GM10248 (cell line): ENCODE measurements around the gene FBXL17.

Experiments used
- CTCF ChIA-PET: fragments of 300-600 bp; sonication (Branson Sonifier 250); formaldehyde crosslinking; extraction: SDS; loops from one replicate; lab custom pipeline; 2021; ENCODE audit warnings: antibody characterized with exemption; lab: Yijun Ruan, JAX
- POLR2A ChIA-PET: fragments of 350-650 bp; sonication (Branson Sonifier 250); formaldehyde crosslinking; extraction: SDS; loops from one replicate; lab custom pipeline; 2020; ENCODE audit warnings: antibody characterized with exemption; lab: Yijun Ruan, JAX
- DNase-seq: peaks from one replicate; pipeline ENCODE4 v3.0.0; 2012; ENCODE audit errors: extremely low spot score
- TF ChIP-seq, protein P1 (sequence below): IDR thresholded peaks from 2 replicates; pipeline ENCODE4 v1.5.1; 2012; ENCODE audit warnings: mild to moderate bottlenecking, low read depth; ENCODE audit errors: extremely low read depth, missing control alignments, control extremely low read depth

Gene FBXL17

DNA sequence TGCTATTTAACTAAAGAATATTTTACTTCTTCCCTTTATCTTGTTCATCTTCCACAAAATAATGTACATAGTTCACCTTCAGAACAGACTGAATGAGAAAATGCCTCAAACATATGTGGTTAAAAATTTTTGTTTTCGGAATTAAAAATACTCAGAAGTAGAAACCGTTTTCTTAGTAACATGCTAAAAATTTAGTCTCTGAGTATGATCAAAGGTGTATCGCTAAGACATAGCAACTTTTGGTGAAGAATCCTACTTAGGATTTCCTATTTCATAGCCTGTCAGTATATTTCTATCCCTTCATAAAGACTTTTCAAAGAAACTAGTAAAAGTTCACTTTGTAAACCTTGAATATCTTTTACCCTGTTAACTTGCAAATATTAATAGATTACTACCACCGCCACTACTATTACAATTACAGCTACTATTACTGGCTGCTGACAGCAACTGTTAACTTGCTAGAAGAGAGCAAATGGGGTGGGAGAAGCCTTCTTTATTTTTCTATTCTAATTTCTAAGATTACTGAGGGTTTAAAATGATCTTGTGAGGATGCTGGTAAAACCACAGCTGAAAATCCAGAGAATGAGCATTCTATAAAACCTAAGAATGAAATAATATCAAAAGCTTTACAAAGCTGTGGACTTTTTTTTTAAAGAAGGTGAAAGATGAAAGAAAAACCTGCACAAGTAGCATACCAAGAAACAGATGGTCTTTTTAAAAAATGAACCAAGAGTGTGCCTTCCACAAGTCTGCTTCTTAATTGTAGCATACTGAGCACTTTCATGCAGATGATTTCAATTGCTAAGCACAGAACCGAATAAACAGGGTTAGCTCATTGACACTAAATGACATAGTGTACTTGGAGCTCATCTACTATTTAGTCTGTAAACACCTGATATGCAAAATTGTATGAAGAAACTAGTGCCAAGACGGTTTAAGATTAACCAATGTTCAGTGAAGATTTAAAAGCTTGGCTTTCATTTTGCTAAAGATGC lies 464.9 kb downstream of the FBXL17 start:
- no peak for DNase-seq
- TF ChIP-seq, protein P1, sequence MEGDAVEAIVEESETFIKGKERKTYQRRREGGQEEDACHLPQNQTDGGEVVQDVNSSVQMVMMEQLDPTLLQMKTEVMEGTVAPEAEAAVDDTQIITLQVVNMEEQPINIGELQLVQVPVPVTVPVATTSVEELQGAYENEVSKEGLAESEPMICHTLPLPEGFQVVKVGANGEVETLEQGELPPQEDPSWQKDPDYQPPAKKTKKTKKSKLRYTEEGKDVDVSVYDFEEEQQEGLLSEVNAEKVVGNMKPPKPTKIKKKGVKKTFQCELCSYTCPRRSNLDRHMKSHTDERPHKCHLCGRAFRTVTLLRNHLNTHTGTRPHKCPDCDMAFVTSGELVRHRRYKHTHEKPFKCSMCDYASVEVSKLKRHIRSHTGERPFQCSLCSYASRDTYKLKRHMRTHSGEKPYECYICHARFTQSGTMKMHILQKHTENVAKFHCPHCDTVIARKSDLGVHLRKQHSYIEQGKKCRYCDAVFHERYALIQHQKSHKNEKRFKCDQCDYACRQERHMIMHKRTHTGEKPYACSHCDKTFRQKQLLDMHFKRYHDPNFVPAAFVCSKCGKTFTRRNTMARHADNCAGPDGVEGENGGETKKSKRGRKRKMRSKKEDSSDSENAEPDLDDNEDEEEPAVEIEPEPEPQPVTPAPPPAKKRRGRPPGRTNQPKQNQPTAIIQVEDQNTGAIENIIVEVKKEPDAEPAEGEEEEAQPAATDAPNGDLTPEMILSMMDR = no peak
- ChIA-PET POLR2A (no interaction called here), CTCF (interaction anchor here (1.4 kb wide), 1 partner anchor 38 kb away, joined by 4 read pairs; no protein-coding TSS in a partner anchor)

DNA sequence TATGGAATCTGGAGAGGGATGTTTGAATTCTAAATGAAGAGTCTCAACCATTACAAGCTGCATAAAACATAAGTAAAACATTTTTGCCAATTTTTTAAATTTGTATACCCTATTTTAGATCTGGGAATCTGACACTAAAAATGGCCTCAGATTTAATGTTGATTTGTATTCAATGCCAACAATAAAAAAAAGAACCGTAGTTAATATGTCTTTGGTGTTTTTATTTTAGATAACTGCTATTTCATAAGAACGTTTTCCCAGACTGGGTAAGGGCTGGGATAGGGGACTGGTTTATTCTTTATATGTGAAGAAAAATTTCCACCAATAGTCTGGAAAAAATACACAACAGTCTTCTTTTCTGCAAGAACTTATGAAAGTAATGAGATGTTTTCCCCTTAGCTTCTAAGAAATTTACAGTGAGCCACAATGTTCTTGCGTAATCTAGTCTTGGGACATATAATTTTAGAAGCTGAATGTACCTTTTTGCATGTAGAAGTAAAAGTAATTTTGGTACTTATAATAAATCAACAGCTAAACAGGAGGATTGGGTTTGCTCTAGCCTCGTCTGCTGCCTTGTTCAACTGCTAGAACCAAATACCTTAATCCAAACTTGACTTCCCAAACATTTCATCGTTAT lies 466.6 kb downstream of the FBXL17 start:
- POLR2A ChIA-PET = no interaction called here
- TF ChIP-seq, protein P1 = no peak
- no peak for DNase-seq
- CTCF ChIA-PET = interaction anchor here (1.2 to 1.5 kb wide), 2 partner anchors 9 kb away, joined by 3 read pairs; no protein-coding TSS in a partner anchor

DNA sequence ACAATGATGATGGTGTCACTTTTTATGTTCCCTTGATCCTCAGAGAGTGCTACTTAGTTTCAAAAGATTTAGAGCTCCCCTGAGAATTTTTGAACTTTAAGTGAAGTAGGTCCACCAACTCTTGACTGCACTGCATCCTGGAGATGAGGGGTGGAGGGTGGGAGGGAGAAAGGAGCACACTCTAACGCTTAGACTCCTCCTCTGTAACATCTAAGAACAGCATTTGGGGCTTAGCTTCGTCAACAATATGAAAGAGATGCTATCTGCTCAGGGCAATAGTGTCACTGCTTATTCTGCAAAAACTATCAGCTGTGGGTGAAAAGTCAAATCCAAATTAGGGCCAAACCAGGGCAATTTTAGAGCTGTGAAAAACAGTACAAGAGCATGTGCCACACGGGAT lies 468.4 kb downstream of the FBXL17 start:
- TF ChIP-seq, protein P1 = no peak
- DNase-seq = no peak
- ChIA-PET CTCF (no interaction called here), POLR2A (no interaction called here)

DNA sequence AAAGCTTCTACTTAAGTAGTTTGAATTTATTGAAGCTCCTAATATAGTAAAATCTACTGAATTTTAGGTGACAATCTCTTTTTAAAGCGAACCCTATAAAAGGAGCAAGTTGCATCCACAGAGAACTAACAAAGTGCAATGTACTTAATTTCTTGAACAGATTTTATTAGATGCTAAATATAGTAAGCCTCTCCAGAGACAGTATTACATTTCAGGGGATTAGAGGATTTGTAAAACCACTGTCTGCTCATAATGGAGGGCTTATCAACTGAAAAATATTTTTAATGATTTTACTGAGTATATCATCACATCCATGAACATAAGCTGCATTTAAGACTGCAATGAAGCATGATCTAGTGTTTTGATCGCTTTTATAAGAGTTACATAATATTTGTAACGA lies 481.2 kb downstream of the FBXL17 start:
- TF ChIP-seq, protein P1 = no peak
- no peak for DNase-seq
- ChIA-PET POLR2A (no interaction called here), CTCF (interaction anchor here (1.8 kb wide), 1 partner anchor 13 kb away, joined by 5 read pairs; no protein-coding TSS in a partner anchor)

DNA sequence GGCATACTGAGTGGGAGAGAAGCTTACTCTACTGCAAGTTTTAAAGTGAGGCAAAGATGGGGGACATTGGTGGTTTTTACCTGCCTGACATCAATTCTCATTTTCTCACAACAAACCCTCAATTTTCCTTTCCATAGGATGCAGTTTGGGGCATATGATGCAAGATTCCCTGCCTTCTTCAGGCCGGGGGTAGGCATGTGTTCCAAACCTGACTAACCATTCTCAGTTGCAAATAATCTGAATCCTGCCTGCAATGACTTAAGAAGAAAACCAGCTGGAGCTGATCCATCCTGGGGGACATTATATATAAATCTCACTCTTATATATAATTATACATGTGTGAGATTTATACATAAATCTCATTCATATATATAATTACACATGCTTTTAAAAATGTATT lies 487.5 kb downstream of the FBXL17 start:
- TF ChIP-seq, protein P1 = no peak
- ChIA-PET CTCF (interaction anchor here (1.4 kb wide), 2 partner anchors 8 to 16 kb away, joined by 5 read pairs; no protein-coding TSS in a partner anchor), POLR2A (no interaction called here)
- no peak for DNase-seq

DNA sequence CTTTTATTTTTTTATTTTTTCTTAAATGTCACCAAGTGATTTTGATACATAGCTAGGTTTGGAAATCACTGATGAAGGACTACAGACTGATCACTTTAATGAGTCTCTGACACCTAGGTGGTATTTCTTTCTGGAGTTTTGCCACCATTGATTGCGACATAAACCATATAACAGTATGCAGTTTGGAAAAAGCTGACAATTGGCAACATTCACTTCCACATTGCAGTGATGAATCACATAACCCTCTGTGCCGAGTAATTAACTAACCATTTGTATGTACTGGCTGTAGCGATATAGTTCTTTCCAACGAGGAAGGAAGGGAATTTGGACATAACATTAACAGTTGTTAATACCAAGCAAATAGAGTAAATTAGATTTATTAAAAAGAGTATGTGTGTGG lies 488.3 kb downstream of the FBXL17 start:
- CTCF ChIA-PET = interaction anchor here (0.9 to 1.4 kb wide), 5 partner anchors 8 to 87 kb away, joined by 3 to 5 read pairs (median 4); no protein-coding TSS in a partner anchor
- POLR2A ChIA-PET = no interaction called here
- no peak for DNase-seq
- TF ChIP-seq, protein P1 = no peak
